ENCODE measurements around the gene ACKR1. TPM values are rescaled to one million over a fixed set of nuclear protein-coding genes. Genes with fewer than 3 reads are reported as not detected.

ACKR1 gene
- polyA plus RNA-seq, 1 donor from 2014 or later: not detected

- Mint-ChIP-seq H3K27ac (no peak overlapping the region), H3K27me3 (peaks cover 12% of the 10 kb centered on the region), H3K4me3 (no peak overlapping the region), H3K9me3 (peaks cover 0 to 1% (median 0%) of the 10 kb centered on the region in 3 donors), H3K4me1 (peaks cover 0 to 2% (median 0%) of the 10 kb centered on the region in 3 donors), H3K36me3 (peaks cover 8% of the 10 kb centered on the region)
These were observed 27.3 kb upstream of the ACKR1 start for GRCh38 chr1:159177272-159177907.

GRCh38 chr1:159179906-159180305 is 24.8 kb upstream of the ACKR1 start:
- peaks cover 5% of the 10 kb centered on the region for H3K36me3 Mint-ChIP-seq
- H3K4me3 Mint-ChIP-seq: no peak overlapping the region
- peaks cover 0 to 2% (median 1%) of the 10 kb centered on the region in 3 donors for H3K4me1 Mint-ChIP-seq
- no peaks in the 10 kb centered on the region for H3K9me3 Mint-ChIP-seq
- no peak overlapping the region for H3K27ac Mint-ChIP-seq
- peaks cover 3% of the 10 kb centered on the region for H3K27me3 Mint-ChIP-seq

GRCh38 chr1:159180516-159180915 is 24.2 kb upstream of the ACKR1 start:
- Mint-ChIP-seq H3K4me3 (no peak overlapping the region), H3K27me3 (peaks cover 3% of the 10 kb centered on the region), H3K36me3 (peaks cover 4% of the 10 kb centered on the region), H3K4me1 (peaks cover 0 to 2% (median 1%) of the 10 kb centered on the region in 3 donors), H3K27ac (no peak overlapping the region), H3K9me3 (no peaks in the 10 kb centered on the region)

DNA sequence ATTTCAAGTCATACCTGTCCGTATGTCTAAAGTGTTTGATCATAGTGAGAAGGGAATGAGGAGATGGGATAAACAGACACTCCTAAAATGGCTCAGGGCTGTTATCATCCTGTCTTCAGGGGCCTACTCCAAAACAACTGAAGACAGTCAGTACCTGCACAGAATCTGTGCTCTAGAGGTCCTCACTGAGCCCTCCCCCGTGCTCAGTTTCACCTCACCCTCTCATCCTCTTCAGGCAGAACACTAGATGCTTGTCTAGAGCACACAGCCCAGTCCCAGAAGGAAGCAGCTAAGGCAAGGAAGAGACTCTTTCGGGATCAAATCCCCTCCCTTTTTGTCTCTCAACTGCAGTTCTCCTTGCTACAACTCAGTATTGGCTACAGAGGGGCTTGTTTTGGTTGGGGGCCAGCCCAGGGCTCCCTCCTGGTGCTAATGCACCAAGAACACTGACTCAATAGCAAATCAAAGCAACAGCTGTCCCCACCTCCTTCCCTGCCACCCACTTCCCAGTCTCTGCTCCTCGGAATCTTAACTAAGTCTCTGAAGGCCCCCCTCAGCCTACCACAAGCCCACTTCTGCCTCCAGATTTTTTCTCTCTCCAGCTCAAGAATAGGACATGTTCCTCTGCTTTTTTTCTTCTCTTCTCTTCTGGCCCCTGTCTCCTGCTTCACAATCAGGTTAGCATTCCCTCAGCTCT is 23.2 kb upstream of the ACKR1 start:
- Mint-ChIP-seq H3K27ac (no peak overlapping the region), H3K4me3 (no peak overlapping the region), H3K27me3 (peaks cover 3% of the 10 kb centered on the region), H3K36me3 (peaks cover 4% of the 10 kb centered on the region), H3K9me3 (no peaks in the 10 kb centered on the region), H3K4me1 (peaks cover 0 to 9% (median 1%) of the 10 kb centered on the region in 3 donors)

GRCh38 chr1:159184201-159184600 is 20.5 kb upstream of the ACKR1 start:
- Mint-ChIP-seq H3K27me3 (peaks cover 7% of the 10 kb centered on the region), H3K27ac (no peak overlapping the region), H3K4me1 (peaks cover 14 to 27% (median 19%) of the 10 kb centered on the region in 3 donors), H3K4me3 (no peak overlapping the region), H3K36me3 (peaks cover 4% of the 10 kb centered on the region), H3K9me3 (no peaks in the 10 kb centered on the region)

DNA sequence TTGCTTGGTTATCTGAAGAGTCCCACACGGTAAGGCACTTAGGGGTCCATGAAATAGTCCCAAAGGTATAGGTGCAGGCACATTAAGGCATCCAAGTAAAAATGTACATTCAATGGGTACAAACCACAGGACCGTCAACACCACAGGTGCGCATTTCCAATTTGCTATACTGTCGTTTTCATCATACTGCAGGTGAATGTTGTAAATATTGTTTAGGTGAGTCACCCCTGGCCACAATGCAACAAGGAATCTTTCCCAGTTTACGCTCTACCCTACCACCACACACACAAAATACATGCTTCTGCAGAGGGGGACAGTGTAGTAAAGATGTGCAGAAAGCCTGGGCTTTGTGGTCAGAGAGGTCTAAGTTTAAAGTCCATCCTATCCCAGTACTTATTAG is 19.6 kb upstream of the ACKR1 start:
- peaks cover 7% of the 10 kb centered on the region for H3K27me3 Mint-ChIP-seq
- H3K27ac Mint-ChIP-seq: no peak overlapping the region
- peaks cover 16 to 30% (median 23%) of the 10 kb centered on the region in 3 donors for H3K4me1 Mint-ChIP-seq
- no peak overlapping the region for H3K4me3 Mint-ChIP-seq
- H3K36me3 Mint-ChIP-seq: peaks cover 4% of the 10 kb centered on the region
- no peaks in the 10 kb centered on the region for H3K9me3 Mint-ChIP-seq

DNA sequence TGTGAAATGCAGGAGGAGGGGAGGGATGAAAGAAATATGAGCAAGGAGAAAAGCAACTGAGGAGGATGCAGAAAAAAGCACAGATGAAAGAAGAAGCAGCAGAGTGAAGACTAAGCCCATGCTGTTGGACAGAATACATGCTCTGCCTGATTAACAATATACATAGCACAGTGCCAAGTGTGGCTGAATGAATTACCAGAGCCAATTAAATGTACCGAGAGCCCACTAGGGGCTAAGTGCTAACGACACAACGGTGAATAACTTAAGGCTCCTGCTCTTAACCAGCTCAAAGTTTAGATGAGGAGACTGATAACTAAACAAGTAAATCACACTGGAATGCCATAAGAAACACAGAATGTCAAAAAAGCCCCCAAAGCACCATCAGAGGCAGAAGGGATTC is 17.6 kb upstream of the ACKR1 start:
- Mint-ChIP-seq H3K4me3 (peak overlapping the region; percentile 38 to 98 (median 90)), H3K9me3 (no peaks in the 10 kb centered on the region), H3K27me3 (peaks cover 4% of the 10 kb centered on the region), H3K4me1 (peaks cover 16 to 30% (median 23%) of the 10 kb centered on the region in 3 donors), H3K27ac (peak overlapping the region in 1 of 3 donors; percentile 63), H3K36me3 (peaks cover 2% of the 10 kb centered on the region)

GRCh38 chr1:159187647-159188374 is 16.9 kb upstream of the ACKR1 start:
- Mint-ChIP-seq H3K9me3 (no peaks in the 10 kb centered on the region), H3K27ac (peak overlapping the region in 1 of 3 donors; percentile 63), H3K36me3 (peaks cover 1% of the 10 kb centered on the region), H3K4me1 (peaks cover 16 to 30% (median 23%) of the 10 kb centered on the region in 3 donors), H3K4me3 (peak overlapping the region; percentile 86 to 98 (median 91)), H3K27me3 (peaks cover 4% of the 10 kb centered on the region)

DNA sequence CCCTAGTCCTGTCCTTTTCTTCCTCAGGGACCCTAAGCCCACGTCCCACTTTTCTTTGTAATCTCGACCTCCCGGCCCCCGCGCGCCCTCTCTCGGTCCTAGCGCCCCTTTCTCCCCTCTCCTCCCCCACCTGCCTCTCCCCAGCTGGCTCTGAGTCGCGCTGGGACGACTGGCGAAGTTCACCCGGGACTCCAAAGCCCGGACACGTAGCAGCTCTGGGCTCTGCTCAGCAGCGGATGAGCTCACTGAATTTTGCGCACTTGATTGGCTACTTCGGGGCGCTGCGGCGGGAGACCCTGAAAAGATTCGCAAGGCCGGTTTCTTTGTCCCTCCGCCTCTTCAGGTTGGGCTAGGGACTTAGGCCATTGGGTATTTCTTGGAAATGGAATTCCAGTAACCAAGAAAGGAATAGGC is 16.3 kb upstream of the ACKR1 start:
- Mint-ChIP-seq H3K4me1 (peaks cover 16 to 28% (median 23%) of the 10 kb centered on the region in 3 donors), H3K4me3 (peak overlapping the region; percentile 86 to 98 (median 91)), H3K36me3 (peaks cover 1% of the 10 kb centered on the region), H3K27ac (peak overlapping the region in 1 of 3 donors; percentile 0), H3K27me3 (peaks cover 4% of the 10 kb centered on the region), H3K9me3 (no peaks in the 10 kb centered on the region)

DNA sequence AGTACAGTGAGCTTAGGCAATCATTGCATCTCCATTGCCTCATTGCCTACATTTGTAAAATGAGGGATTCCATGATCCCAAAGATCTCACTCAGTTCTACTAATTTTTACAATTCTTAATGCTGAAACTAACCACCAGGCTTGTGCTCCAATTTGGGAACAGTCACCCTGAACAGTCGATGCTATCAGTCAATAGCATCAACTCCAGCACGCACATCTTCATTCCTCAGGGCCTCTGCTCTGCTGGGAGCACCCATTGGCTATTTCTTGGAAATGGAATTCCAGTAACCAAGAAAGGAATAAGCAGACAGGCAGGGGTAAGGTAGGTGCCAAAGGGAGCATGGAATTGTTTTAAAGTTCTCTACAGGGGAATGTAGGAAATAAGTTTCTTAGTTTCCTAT is 14.2 kb upstream of the ACKR1 start:
- Mint-ChIP-seq H3K4me3 (peak overlapping the region in 1 of 4 donors; percentile 86), H3K4me1 (peaks cover 15 to 28% (median 23%) of the 10 kb centered on the region in 3 donors), H3K36me3 (no peaks in the 10 kb centered on the region), H3K27me3 (peaks cover 6% of the 10 kb centered on the region), H3K27ac (no peak overlapping the region), H3K9me3 (no peaks in the 10 kb centered on the region)

- Mint-ChIP-seq H3K4me1 (peaks cover 0 to 5% (median 3%) of the 10 kb centered on the region in 3 donors), H3K4me3 (no peak overlapping the region), H3K9me3 (no peaks in the 10 kb centered on the region), H3K27me3 (peaks cover 21% of the 10 kb centered on the region), H3K27ac (no peak overlapping the region), H3K36me3 (no peaks in the 10 kb centered on the region)
These were observed 8.1 kb upstream of the ACKR1 start for GRCh38 chr1:159196543-159196942.

DNA sequence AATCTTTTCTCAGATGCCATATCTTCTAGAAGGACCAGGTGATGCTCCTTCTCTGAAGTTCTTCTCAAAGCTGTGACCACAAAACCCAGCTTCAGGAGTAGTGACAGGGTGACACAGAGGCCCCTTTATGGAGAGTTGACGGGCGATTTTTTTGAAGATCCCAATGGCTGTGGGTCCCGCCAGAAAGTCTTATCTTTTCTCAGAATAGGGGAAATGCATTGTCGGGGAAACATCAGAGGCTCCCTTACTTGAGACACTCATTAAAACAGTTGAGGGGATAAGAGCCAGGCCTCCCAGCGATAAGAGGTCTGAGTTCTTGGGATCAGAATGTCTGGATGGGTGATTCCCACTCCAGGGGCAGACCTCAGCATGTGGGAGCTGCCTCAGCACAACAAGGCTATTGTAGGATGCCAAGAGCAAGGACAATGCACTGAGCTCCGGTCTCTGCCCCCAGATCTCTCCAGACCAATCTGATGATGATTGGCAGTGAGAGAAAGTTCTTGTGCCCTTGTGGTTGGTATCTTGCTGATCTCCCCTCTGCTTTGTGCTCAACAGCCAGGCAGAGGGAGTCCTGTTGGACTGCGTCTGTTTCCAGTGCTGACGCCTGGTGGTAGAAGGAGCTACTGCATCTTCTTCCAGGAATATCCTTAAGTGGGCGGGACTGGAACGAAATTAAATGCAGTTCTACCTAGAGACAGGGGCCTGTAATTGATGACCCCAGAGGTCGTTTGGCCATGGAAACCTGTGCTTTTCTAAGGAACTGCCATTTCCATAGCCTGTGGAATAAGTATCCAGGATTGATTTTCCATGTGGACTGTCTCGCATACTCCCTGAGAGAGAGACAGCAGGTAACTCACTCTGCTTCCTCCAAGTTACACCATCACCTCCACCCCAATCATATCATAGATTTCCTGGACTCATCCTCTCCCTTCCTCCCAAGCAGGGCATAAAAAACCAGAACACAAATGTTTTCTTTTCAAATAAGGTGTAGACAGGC is 6.8 kb upstream of the ACKR1 start:
- Mint-ChIP-seq H3K27me3 (peaks cover 26% of the 10 kb centered on the region), H3K36me3 (no peaks in the 10 kb centered on the region), H3K4me3 (no peak overlapping the region), H3K27ac (no peak overlapping the region), H3K9me3 (no peaks in the 10 kb centered on the region), H3K4me1 (peaks cover 0 to 8% (median 3%) of the 10 kb centered on the region in 3 donors)

GRCh38 chr1:159199901-159200300 is 4.8 kb upstream of the ACKR1 start:
- H3K27ac Mint-ChIP-seq: no peak overlapping the region
- no peaks in the 10 kb centered on the region for H3K9me3 Mint-ChIP-seq
- H3K4me1 Mint-ChIP-seq: peaks cover 0 to 8% (median 3%) of the 10 kb centered on the region in 3 donors
- H3K36me3 Mint-ChIP-seq: no peaks in the 10 kb centered on the region
- no peak overlapping the region for H3K4me3 Mint-ChIP-seq
- H3K27me3 Mint-ChIP-seq: peaks cover 34% of the 10 kb centered on the region

DNA sequence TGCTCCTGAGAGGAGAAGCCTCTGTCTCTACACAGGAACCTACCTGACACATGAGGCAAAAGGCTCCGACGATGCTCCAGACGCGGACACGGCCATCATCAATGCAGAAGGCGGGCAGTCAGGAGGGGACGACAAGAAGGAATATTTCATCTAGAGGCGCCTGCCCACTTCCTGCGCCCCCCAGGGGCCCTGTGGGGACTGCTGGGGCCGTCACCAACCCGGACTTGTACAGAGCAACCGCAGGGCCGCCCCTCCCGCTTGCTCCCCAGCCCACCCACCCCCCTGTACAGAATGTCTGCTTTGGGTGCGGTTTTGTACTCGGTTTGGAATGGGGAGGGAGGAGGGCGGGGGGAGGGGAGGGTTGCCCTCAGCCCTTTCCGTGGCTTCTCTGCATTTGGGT is 3.9 kb upstream of the ACKR1 start:
- Mint-ChIP-seq H3K36me3 (no peaks in the 10 kb centered on the region), H3K4me1 (peaks cover 0 to 8% (median 3%) of the 10 kb centered on the region in 3 donors), H3K9me3 (no peaks in the 10 kb centered on the region), H3K4me3 (no peak overlapping the region), H3K27me3 (peaks cover 40% of the 10 kb centered on the region), H3K27ac (no peak overlapping the region)

Measured in IgD-negative memory B cell (primary cell).